HG03175 (cell line): ENCODE measurements around the gene ESR2.
"Not testable (repeated sequence)": the region's sequence is repeated elsewhere in the genome, so short reads cannot be mapped to it uniquely, and the experiment has no call there.

Experiments
- ATAC-seq: cut with Tn5 transposase; IDR thresholded peaks from one replicate; pipeline ENCODE4 v1.9.1; 2021; ENCODE audit warnings: mild to moderate bottlenecking, moderate library complexity; ENCODE audit not compliant: unreplicated experiment

The ESR2 gene

GRCh38 chr14:64225151-64225757 is 68.9 kb downstream of the ESR2 start:
- no peak for ATAC-seq

- ATAC-seq, result no peak
Observed at GRCh38 chr14:64221391-64222003, 72.7 kb downstream of the ESR2 start.

DNA sequence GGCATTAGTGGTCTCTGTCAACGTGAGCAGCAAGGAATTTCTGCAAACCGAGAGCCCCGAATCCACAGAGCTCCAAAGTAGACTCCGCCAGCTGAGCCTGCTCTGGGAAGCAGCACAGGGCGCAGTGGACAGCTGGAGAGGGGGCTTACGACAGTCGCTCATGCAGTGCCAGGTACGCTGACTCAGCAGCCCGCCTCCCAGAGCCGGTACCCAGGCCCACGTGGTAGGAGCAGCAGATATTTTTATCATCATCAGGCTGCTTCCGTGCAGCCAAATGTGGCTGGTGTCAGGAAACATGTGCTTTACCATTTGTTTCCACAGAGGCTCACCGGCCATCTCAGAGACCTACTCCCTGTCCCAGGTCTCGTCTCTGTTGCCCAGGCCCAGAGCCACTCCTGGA is 73.7 kb downstream of the ESR2 start:
- no peak for ATAC-seq

DNA sequence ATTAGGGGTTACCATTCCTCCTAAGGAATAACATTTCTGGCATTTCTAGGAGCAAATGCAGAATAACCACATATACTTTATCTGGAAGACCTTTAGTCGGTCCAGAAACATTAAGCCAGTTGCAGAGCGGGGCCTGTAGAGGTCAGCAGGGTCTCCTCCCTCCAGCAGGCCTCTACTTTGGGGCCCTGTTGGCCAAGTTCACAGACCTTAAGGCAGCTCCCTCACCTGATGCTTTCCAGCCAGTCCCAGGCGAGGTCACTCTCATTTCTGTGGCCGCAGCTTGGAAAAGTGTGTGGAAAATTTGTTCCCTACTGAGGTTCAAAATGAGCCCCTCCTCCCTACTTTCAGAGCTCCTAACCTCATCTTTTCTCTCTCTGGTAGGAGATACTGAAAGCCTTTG is 74.1 kb downstream of the ESR2 start:
- no peak for ATAC-seq

- ATAC-seq, result peak; percentile 39
Observed at GRCh38 chr14:64218344-64219240, 75.6 kb downstream of the ESR2 start.

- no peak for ATAC-seq
Observed at GRCh38 chr14:64217834-64218233, 76.3 kb downstream of the ESR2 start.

- no peak for ATAC-seq
Observed at GRCh38 chr14:64217308-64217707, 76.9 kb downstream of the ESR2 start.

- no peak for ATAC-seq
Observed at GRCh38 chr14:64215978-64216377, 78.2 kb downstream of the ESR2 start.

DNA sequence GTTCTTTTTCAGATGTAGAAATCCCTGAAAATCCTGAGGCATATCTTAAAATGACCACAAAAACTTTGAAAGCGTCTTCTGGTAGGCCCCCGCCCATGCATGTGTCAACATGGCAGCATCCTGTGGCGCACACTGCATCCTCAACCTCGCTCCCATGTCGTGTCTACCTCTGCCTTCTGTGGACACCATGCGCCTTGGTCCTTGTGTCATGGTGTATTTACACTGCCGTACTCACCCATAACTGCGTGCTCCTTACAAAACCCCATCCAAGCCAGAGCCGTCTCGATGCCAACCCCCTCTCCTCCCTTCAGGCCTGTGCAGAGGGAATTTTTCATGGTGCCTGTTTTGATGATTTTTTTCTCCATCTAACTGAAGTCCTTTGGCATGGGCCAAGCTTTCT is 78.9 kb downstream of the ESR2 start:
- no peak for ATAC-seq

GRCh38 chr14:64213853-64214570 is 80.2 kb downstream of the ESR2 start:
- no peak for ATAC-seq

DNA sequence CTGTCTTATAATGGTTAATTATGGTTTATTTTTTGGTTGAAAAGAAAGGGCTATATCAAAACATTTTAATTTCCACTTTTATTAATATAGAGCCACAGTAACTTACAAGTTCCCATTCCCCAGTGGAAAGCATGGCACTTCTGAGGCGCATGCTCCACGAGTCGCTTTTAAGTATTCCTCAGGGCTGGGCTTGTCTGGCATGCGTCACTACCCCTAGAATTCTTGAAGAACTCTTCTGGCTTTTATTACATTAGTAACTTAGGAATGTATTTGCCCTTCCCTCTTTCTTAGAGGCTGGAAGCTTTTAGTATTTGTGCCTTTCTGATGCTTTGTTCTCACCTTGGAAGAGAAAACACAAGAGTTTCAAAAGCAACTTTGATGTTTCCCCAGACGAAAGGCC is 81.1 kb downstream of the ESR2 start:
- ATAC-seq, result no peak

DNA sequence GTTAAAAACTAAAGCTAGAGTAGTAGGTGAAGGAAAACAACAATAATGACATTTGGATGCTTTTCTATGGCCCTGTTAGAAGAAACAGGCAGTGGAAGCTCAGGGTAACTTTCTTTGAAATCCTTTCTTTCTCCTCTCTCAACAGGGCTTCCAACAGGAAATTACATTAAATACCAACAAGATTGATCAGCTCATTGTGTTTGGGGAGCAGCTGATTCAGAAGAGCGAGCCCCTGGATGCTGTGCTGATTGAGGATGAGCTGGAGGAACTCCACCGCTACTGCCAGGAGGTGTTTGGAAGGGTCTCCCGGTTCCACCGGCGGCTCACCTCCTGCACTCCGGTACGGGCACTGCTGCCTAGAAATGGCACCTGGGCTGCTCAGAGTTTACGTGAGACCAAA is 81.5 kb downstream of the ESR2 start:
- no peak for ATAC-seq

DNA sequence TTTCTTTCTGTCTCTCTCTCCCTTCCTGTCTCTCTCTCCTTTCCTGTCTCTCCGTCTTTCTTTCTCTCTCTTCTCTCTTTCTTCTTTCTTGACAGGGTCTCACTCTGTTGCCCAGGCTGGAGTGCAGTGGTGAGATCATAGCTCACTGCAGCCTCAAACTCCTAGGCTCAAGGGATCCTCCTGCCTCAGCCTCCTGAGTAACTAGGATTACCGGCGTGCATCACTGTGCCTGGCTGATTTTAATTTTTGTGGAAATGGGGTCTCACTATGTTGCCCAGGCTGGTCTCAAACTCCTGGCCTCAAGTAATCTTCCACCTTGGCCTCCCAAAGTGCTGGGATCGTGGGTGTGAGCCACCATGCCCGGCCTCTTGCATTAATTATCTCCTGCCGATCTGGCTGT is 83.3 kb downstream of the ESR2 start:
- not testable (repeated sequence) for ATAC-seq

DNA sequence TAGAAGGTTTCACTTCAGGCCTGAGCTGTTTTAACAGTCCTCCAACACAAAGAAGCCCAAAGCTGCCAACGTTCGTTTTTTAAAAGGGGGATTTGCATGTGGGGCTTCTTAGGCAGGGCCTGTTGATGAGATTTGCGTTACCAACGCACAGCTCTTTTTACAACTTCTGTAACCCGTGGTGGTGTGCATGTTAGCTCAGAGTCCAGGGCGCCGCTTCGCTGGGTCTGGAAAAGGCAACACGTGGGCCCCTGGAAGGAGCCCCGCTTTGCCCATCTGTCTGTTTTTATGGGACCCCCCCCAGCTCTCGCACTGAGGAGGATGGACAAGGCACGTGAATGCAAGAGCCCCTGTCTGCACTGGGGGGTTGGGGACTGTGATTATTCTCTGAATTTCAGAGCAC is 84.0 kb downstream of the ESR2 start:
- no peak for ATAC-seq

DNA sequence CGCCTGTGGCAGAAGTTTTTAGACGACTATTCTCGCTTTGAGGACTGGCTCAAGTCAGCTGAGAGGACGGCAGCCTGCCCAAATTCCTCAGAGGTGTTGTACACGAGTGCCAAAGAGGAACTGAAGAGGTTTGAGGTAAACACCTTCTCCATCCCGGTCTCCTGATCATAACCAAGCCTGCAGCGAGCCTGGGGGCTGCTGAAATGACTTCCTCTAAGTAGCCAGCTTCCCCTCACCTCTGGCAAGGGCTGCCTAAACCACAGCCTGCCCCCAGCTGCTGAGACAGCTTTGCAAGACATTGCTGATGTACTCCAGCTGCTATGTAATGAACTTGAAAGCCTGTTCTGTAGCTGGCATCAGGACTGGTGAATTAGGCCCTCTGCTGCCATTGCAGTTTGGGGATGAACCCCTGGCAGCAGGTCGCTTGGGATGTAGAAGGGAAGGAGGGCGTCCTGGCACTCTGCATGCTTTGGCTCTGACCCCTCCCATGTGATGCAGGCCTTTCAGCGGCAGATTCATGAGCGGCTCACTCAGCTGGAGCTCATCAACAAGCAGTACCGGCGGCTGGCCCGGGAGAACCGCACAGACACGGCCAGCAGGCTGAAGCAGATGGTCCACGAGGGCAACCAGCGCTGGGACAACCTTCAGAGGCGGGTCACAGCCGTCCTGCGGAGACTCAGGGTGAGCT is 84.6 kb downstream of the ESR2 start:
- peak; percentile 90 for ATAC-seq

- ATAC-seq, result no peak
Observed at GRCh38 chr14:64208981-64209380, 85.2 kb downstream of the ESR2 start.

- no peak for ATAC-seq
Observed at GRCh38 chr14:64208261-64208660, 85.9 kb downstream of the ESR2 start.

GRCh38 chr14:64203366-64204006 is 90.7 kb downstream of the ESR2 start:
- ATAC-seq, result no peak

GRCh38 chr14:64202716-64203115 is 91.5 kb downstream of the ESR2 start:
- ATAC-seq, result no peak

- ATAC-seq, result no peak
Observed at GRCh38 chr14:64201921-64202545, 92.1 kb downstream of the ESR2 start.
